HG03520 (cell line): Measurements from ENCODE around the gene SCRG1.
A peak's percentile ranks its signal among the peaks of the same experiment; 100 is the strongest.

Experiments used
- ATAC-seq: cut with Tn5 transposase; IDR thresholded peaks from one replicate; pipeline ENCODE4 v1.9.1; 2021; ENCODE audit warnings: mild to moderate bottlenecking, moderate library complexity; ENCODE audit not compliant: unreplicated experiment

SCRG1 gene

GRCh38 chr4:173411106-173411693 lies 12.3 kb upstream of the SCRG1 start:
- ATAC-seq, result no peak

- ATAC-seq, result no peak
These were observed 11.2 kb upstream of the SCRG1 start for GRCh38 chr4:173410079-173410478.

GRCh38 chr4:173405840-173406606 lies 7.1 kb upstream of the SCRG1 start:
- peak; percentile 69 for ATAC-seq

- no peak for ATAC-seq
These were observed 5.5 kb upstream of the SCRG1 start for GRCh38 chr4:173404296-173404865.

DNA sequence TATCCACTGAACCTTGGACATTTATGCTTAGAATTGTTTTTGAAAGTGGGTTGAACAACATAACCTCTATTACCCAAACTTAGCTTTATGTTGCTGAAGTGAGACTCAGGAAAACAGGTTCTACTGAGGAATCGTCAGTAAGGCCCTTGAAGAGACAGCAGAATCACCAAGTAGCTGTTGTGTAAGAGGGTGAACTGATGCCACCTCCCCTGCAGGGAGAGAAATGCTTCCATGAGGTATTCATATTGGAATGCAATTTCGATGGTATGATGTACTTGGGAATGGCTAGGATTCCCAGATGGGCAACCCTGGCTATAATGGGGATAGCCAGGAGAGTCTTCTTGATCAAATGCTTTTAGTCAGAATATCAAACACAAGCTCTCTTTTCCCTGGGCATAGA lies 4.1 kb upstream of the SCRG1 start:
- ATAC-seq, result no peak

DNA sequence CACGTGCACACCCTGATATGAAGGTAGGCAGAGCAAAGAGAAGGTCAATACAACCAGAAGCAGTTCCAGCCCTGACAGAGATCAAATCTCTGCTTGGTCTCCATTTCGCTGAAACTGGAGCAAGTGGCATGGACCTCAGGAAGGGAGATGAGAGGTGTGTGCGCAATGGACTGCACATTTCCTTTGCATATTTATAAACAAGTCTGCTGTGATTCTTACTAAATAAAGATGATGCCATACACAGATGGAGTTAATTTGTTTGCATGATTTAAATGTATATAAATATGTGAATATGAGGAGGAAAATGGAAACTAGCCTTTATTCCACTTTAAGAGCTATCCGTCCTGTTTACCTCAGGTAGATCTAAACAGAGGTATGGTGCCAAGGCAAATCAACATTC lies 2.1 kb upstream of the SCRG1 start:
- ATAC-seq, result no peak

GRCh38 chr4:173398220-173398619 lies 696 bp downstream of the SCRG1 start:
- no peak for ATAC-seq

DNA sequence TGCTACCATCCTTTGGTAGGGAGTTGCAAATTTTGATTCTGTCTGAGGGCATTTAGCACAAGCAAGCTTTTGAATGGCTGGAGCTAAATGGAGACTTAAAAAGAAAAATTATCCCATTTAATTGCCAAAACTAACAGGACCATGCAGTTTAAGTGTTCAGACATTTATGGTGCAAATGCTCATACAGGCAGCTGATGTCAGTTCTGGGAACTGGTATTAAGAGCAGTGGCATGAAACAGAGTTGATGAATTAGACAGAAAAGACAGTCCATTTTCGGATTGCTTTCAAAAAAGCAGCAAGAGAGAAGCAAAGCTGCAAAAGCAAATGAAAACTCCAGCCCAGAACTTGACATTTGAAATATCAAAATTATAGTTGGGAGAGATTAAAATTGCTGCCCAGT lies 1.3 kb downstream of the SCRG1 start:
- ATAC-seq, result no peak

DNA sequence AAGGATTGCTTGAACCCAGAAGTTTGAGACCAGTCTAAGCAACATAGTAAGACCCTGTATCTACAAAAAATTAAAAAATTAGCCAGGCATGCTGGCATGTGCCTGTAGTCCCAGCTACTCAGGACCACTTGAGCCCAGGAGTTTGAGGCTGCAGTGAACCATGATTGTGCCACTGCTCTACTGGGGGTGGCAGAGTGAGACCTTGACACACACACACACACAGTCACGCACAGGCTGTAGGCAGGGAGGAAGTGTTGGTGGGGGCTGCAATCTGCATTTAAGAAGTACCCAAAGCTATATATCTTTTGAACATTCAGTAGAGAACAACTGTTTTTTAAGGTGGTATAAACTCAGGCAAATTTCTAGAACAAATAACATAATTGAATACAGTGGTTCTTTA lies 7.2 kb downstream of the SCRG1 start:
- ATAC-seq, result no peak

DNA sequence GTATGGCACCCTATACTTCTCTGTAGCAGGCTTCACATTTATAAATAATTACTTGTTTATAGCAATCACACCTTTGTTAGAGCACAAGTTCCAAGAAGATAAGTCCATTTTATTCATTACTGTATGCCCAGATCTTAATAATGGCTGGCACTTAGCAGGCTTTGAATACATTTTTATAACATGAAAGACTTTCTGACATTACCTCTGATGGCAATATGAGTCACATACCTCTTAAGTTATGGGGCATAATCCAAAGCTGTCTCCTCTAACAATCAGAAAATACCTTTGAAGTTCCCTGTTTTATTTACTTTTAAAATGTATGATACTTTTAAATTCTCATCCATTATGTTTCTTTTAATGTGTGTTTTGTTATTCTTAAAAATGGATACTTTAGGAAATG lies 12.2 kb downstream of the SCRG1 start:
- no peak for ATAC-seq

DNA sequence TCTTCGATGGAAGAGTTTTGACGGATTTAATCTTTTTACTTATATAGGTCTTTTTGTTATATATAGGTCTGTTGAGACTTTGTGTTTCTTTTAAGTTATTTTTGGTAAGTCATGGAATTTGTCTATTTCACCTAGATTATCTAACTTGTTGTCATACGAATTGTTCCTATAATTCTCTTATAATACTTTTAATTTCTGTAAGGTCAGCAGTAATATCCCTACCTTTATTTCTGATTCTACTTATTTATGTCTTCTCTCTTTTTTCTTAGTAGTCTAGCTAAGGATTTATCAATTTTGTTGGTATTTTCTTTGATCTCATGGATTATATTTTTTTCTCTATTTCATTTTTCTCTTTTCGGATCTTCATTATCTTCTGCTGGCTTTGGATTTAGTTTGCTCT lies 16.6 kb downstream of the SCRG1 start:
- ATAC-seq, result no peak

DNA sequence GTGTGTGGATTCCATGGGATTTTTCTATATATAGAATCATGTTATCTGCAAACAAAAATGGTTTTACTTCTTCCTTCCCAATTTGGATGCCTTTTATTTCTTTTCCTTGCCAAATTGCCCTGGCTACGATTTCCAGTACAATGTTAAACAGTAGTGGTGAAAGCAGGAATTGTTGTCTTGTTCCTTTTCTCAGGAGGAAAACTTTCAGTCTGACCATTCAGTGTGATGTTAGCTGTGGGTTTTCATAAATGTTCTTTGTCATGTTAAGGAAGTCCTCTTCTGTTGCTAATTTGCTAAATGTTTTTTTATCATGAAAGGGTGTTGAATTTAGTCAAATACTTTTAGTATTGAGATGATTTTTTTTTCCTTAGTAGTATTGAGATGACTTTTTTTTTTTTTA lies 17.3 kb downstream of the SCRG1 start:
- ATAC-seq, result no peak

- no peak for ATAC-seq
These were observed 17.9 kb downstream of the SCRG1 start for GRCh38 chr4:173380987-173381386.

- ATAC-seq, result no peak
These were observed 19.0 kb downstream of the SCRG1 start for GRCh38 chr4:173379929-173380328.

DNA sequence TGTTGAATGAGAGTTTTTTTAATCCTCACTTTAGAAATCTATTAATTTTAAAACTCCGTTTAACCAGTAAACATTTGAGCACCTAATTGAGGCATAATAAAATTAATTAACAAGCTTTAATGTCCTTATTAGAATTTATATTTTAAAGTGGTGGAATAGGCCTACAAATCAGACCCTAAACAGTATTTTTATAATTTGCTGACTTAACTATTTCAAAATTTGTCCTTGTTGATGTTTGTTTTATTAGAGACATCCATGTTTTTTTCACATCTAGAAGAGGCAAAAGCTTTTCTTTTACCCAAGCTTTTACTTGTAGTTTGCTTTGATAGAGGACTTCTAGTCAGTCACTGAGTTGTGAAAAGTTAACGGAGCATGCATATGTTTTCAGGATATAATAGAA lies 24.3 kb downstream of the SCRG1 start:
- no peak for ATAC-seq

DNA sequence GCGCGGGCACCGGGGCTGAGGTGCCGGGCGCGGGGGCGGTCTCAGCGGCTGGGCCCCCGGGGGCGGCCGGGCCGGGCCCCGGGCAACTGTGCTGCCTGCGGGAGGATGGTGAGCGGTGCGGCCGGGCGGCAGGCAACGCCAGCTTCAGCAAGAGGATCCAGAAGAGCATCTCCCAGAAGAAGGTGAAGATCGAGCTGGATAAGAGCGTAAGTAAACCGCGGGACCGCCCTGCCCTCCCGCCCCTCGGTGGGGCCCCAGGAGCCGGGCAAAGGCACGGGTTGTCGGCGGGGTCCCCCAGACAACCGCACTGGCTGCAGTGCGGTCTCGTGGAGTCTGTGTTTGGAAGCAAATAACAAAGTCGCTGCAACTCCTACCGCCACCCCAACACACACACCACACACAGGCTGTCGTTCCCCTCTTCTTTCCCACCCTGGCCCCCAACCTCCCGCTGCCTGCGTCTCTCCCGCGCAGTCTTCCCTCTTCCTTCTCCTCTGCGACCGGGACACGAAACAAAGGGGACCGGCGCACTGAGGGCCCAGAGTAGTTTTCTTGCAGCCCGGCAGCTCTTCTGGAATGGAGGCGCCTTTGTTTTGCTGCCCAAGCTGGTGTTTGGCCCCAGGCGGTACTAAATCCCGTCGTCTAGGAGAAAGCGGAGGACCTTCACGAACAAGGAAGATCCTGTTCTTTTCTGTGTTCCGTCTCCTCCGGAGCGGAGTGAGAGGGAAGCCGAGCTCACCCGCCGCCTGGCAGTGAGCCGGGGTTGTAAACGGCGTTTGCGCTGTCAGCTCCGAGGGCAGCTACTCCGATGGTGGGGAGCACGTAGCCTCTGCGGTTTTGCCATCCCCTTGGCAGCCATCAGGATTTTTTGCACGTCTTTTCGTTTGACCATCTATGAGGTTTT lies 27.4 kb downstream of the SCRG1 start:
- peak; percentile 13 for ATAC-seq

GRCh38 chr4:173370477-173371291 lies 28.2 kb downstream of the SCRG1 start, which contains the start of gene SAP30:
SAP30 (plus strand) TSS chr4:173370954; CDS start chr4:173371183, 229 bp downstream.
- peak; percentile 71 for ATAC-seq

DNA sequence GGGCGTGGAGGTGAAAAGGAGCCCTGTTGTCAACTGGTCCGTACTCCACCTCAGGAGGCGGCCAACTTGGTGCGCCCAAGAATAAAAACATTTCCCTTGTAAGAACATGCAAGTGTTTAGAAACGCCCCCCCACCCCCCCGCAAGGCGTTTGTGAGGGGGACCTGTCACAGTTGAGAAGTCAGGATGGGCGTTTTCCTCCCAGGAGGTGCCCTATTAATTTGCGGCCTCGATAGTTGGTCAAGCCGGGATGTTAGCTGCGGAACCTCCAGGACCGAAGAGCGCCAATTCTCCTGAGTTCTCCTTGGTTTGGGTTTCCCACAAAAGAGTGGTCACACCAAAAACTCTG lies 28.8 kb downstream of the SCRG1 start:
- ATAC-seq, result no peak

- no peak for ATAC-seq
These were observed 31.0 kb downstream of the SCRG1 start for GRCh38 chr4:173367946-173368345.

DNA sequence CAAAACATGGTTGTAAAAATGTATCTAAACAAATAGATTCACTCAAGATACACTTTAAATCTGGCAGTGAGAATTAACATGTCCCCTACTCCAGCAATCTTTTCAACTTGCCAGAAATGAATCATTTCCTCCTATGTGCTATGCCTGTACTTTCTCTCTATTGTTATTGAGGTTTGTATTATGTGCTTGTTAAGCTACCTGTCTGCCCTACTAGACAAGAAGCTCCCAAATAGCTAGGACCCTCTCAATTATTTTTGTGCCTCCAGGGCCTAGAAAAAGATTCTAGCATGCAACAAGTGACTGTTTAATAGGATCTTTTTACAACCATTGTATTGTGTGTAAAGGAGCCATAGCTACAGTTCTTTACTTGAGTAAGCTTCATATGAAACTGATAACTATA lies 31.6 kb downstream of the SCRG1 start:
- peak; percentile 16 for ATAC-seq
